Measurements from ENCODE around the gene PGAP6. TPM values are rescaled to one million over a fixed set of nuclear protein-coding genes. Genes with fewer than 3 reads are reported as not detected.
"Not testable (repeated sequence)": the region's sequence is repeated elsewhere in the genome, so short reads cannot be mapped to it uniquely, and the experiment has no call there.

PGAP6 gene
- total and polyA plus RNA-seq, 3 donors from 2014 or later, result 121 to 265 (median 261) TPM

DNA sequence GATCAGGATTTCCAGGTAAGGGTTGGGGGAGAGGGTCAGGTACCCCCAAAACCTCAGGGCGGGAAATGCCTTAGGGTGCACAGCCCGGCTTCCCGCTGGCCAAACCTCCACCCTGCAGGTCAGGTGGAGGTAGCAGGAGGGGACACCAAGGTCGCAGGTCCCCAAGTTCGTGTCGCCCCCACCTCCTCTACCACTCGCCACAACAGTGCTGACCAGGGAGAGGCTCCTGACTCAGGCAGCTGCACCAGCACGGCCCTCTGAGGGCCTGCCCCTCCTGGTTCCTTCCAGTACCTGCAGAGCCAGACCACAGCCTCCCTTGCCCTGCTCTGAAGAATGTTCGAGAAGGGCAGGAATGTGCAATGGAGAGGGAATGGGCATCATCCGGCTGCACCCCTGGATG is 15.3 kb downstream of the PGAP6 start:
- Histone ChIP-seq H3K9me3 (no peaks in the 10 kb centered on the region), H3K27me3 (no peaks in the 10 kb centered on the region), H3K36me3 (ENCODE audit: low read depth, missing control alignments) (no peaks in the 10 kb centered on the region), H3K4me1 (peaks cover 17% of the 10 kb centered on the region), H3K4me3 (no peak overlapping the region), H3K27ac (no peak overlapping the region)
- intact Hi-C loops (cut with DNase I; ENCODE audit: low total_unique reads), result no loop called here
- WGBS, 2 donors, result 88 to 94% methylated on average over 9 to 10 of the region's 10 CpGs
- no peak for DNase-seq
- TF ChIP-seq, protein P1, sequence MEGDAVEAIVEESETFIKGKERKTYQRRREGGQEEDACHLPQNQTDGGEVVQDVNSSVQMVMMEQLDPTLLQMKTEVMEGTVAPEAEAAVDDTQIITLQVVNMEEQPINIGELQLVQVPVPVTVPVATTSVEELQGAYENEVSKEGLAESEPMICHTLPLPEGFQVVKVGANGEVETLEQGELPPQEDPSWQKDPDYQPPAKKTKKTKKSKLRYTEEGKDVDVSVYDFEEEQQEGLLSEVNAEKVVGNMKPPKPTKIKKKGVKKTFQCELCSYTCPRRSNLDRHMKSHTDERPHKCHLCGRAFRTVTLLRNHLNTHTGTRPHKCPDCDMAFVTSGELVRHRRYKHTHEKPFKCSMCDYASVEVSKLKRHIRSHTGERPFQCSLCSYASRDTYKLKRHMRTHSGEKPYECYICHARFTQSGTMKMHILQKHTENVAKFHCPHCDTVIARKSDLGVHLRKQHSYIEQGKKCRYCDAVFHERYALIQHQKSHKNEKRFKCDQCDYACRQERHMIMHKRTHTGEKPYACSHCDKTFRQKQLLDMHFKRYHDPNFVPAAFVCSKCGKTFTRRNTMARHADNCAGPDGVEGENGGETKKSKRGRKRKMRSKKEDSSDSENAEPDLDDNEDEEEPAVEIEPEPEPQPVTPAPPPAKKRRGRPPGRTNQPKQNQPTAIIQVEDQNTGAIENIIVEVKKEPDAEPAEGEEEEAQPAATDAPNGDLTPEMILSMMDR (IDR thresholded peaks at IDR 0.05), result no peak
- TF ChIP-seq POLR2A (IDR thresholded peaks at IDR 0.05), result no peak

DNA sequence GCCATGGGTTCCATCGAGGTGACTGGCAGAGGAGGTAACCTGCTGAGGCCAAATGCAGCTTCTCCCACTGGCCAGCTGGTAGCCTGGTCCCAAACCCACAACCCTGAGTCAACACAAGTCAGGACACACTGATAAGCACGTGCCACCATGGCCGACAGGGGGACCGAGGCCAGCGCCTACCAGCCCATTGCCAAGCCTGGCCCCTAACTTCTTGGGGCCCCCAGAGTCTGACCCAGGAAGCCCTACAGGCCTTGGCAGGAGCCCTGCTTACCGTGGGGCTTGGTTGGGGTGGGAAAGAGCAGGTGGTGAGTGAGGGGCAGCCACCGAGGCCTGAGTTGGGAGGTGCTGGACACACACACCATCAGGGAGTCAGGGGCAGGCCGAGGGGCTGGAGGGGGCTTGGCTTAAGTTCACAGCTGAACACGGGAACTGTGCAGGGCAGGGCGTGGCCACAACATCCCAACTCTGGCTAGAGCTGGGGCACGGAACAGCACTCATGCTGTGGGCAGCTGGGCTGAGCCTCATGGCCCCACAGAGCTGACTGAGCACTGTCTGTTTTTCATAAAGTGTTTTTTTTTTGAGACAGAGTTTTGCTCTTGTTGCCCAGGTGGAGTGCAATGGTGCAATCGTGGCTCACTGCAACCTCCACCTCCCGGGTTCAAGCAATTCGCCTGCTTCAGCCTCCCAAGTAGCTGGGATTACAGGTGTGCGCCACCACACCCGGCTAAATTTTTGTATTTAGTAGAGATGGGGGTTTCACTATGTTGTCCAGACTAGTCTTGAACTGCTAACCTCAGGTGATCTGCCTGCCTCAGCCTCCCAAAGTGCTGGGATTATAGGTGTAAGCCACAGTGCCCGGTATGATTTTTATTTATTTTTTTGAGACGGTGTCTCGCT is 16.9 kb downstream of the PGAP6 start:
- no peaks in the 10 kb centered on the region for H3K9me3 ChIP-seq
- TF ChIP-seq, protein P1 (IDR thresholded peaks at IDR 0.05), result no peak
- no peak for TF ChIP-seq POLR2A (IDR thresholded peaks at IDR 0.05)
- WGBS, 2 donors, result 62% methylated on average over 18 to 19 of the region's 19 CpGs
- no peaks in the 10 kb centered on the region for H3K36me3 ChIP-seq (ENCODE audit: low read depth, missing control alignments)
- no peak overlapping the region for H3K4me3 ChIP-seq
- no peak for DNase-seq
- H3K27ac ChIP-seq, result no peak overlapping the region
- no peaks in the 10 kb centered on the region for H3K27me3 ChIP-seq
- intact Hi-C loops (cut with DNase I; ENCODE audit: low total_unique reads), result no loop called here
- peaks cover 7% of the 10 kb centered on the region for H3K4me1 ChIP-seq

DNA sequence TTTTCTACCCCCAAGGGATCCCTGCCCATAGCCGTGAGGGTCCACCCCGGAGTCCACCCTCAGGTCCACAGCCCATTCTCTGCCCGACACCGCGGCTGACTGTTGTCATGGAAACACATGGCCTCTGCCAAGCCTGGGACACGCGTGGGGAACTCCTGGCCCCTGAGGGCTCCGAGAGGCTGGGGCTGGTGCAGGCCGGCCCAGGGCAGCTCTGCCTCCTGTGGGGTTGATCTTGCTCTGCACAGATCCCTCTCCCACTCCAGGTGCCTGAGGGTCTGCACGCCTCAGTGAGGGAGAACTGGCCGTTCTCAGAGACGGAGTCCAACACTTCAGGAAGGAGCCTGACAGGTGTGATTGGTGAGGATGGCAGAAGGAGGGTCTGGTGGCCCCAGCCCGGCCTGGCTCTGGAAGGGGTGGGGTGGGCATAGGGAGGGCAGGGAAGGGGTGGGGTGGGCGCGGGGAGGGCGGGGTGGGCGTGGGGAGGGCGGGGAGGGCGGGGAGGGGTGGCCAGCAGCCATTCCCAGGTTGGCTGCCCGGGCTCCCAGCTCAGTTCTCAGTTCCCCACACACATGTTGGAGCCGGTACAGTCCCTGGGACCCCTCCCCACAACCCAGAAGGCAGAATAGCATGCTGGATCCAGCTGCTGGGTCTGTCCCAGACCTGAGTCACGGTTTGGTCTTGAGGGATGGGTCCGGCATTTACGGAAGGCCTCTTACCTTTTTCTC is 17.9 kb downstream of the PGAP6 start:
- H3K9me3 ChIP-seq, result no peaks in the 10 kb centered on the region
- no peaks in the 10 kb centered on the region for H3K27me3 ChIP-seq
- intact Hi-C loops (cut with DNase I; ENCODE audit: low total_unique reads), result no loop called here
- 43 to 74% methylated on average over 5 to 21 of the region's 24 CpGs for WGBS, 2 donors
- DNase-seq, result no peak
- no peak overlapping the region for H3K27ac ChIP-seq
- no peak overlapping the region for H3K4me3 ChIP-seq
- H3K36me3 ChIP-seq (ENCODE audit: low read depth, missing control alignments), result no peaks in the 10 kb centered on the region
- no peaks in the 10 kb centered on the region for H3K4me1 ChIP-seq
- TF ChIP-seq POLR2A (IDR thresholded peaks at IDR 0.05), result no peak
- TF ChIP-seq, protein P1 (IDR thresholded peaks at IDR 0.05), result no peak

DNA sequence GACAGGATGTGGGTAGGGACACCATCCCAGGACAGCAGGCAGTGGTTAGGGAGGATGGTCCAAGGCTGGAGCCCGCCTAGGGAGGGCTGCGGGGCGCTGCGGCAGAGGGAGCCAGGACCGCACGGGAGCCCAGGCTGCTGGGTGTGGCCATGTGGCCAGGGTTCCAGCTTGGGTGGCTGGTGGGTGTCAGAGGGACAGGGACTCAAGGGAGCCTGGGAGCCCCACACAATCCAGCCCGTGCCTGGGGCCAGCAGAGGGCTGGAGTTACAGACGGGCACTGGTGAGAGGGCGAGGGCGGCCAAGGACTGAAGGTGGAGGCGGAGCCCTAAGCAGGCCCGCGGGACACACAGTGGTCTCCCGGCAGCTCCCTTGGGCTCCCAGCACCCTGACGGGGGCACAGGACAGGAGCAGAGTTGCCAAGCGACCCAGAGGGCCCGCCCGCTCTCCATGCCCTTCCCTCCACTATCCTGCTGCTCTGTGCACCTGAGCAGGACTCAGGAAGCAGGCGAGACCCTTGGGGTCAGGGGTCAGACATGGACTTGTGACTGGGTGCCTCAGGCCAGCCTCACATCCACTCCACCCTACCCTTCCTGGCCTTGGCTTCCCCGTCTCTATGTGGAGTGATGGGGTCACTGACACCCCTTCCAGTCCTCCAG is 18.5 kb downstream of the PGAP6 start:
- WGBS, 2 donors, result 27 to 65% methylated on average over 2 to 20 of the region's 20 CpGs
- Histone ChIP-seq H3K27me3 (no peaks in the 10 kb centered on the region), H3K4me3 (no peak overlapping the region)

DNA sequence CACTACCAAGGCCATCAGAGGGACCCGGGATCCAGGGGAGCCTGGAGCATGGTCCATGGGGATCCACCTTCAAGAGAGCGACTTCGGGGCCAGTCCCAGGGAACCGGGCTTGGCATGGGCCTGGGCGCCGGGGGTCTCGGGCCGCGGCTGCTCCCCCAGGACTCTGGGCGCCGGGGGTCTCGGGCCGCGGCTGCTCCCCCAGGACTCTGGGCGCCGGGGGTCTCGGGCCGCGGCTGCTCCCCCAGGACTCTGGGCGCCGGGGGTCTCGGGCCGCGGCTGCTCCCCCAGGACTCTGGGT is 19.1 kb downstream of the PGAP6 start:
- DNase-seq; H3K4me1 ChIP-seq; H3K27ac ChIP-seq; H3K9me3 ChIP-seq; H3K36me3 ChIP-seq (ENCODE audit: low read depth, missing control alignments); intact Hi-C loops (cut with DNase I; ENCODE audit: low total_unique reads); H3K4me3 ChIP-seq; H3K27me3 ChIP-seq: not testable (repeated sequence)
- WGBS, 2 donors, result 75% methylated on average over 2 to 3 of the region's 24 CpGs

More for the DNA sequence above, 18.5 kb downstream of the PGAP6 start:
- Histone ChIP-seq H3K9me3 (no peaks in the 10 kb centered on the region), H3K27ac (no peak overlapping the region), H3K36me3 (ENCODE audit: low read depth, missing control alignments) (no peaks in the 10 kb centered on the region), H3K4me1 (no peaks in the 10 kb centered on the region)
- TF ChIP-seq POLR2A (IDR thresholded peaks at IDR 0.05), result no peak
- TF ChIP-seq, protein P1 (IDR thresholded peaks at IDR 0.05), result no peak
- DNase-seq, result no peak
- intact Hi-C loops (cut with DNase I; ENCODE audit: low total_unique reads), result no loop called here
